Measurements from ENCODE around the gene MRPL24.

The MRPL24 gene

DNA sequence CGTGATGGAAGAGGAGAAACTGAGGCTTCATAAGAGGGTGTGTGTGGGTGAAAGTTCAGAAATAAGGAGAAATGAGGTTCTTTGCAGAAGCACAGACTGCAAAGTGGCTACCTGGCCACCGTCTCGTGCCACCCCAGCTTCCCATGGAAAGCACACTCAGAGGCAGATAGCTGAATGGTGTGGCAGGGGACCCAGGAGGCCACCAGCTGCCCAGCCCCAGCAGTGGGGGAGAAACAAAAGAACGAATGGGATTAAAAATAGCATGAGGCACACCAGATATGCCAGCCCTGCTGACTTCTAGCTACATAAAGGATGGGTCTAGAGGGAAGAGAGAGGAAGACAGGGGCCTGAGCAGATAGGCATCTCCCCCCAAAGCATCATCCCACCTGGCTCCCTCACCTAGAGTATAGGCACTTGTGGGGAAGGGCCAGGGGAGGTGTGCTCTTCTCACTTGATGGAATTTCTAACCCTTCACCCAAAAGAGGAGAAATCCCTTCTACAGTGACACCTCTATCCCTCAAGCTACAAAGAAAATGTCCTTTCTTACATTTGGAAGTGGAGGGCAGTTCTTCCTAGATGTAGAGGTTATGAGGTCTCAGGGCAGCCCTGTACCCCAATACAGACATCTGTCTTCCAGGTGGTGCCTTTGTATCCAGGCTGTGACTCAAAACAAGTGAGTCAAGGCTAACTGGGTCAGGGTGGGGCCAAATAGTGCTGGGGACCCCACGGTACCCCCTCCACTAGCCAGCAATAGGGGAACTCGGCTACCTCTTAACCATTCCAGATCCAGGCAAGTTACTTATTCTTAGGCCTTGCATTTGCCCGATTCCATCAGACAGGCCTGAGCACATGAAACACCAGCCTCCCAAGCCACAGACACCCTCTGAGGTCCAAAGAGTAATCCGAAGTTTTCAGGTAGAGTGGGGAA lies 7.1 kb upstream of the MRPL24 start (continued):
- no peak for TF ChIP-seq ZNF530 (tag by site-specific recombination; IDR thresholded peaks at IDR 0.05; ENCODE audit: low read depth)
- no peak for TF ChIP-seq ZNF561 (tag by site-specific recombination; IDR thresholded peaks at IDR 0.05; ENCODE audit: borderline replicate concordance)
- TF ChIP-seq ZNF514 (tag by site-specific recombination; IDR thresholded peaks at IDR 0.05) = no peak
- TF ChIP-seq ZNF626 (tag by site-specific recombination; IDR thresholded peaks at IDR 0.05) = no peak
- no peak for TF ChIP-seq HOXA7 (CRISPR knock-in tag; IDR thresholded peaks at IDR 0.05; ENCODE audit: borderline replicate concordance)
- no peak for TF ChIP-seq ZSCAN16 (tag by site-specific recombination; IDR thresholded peaks at IDR 0.05)
- TF ChIP-seq GFI1B (tag by site-specific recombination; IDR thresholded peaks at IDR 0.05) = no peak
- peak; percentile 13; the same call in 1 of the 2 replicates for TF ChIP-seq GLIS1 (tag by site-specific recombination; IDR thresholded peaks at IDR 0.05)
- TF ChIP-seq ZNF785 (tag by site-specific recombination; IDR thresholded peaks at IDR 0.05) = no peak
- no peak for TF ChIP-seq ZNF223 (tag by site-specific recombination; IDR thresholded peaks at IDR 0.05)
- no peak for TF ChIP-seq ZBTB48 (tag by site-specific recombination; IDR thresholded peaks at IDR 0.05)
- TF ChIP-seq GLI4 (tag by site-specific recombination; IDR thresholded peaks at IDR 0.05) = no peak
- no peak for TF ChIP-seq ZNF426 (tag by site-specific recombination; IDR thresholded peaks at IDR 0.05)
- no peak for TF ChIP-seq ZNF311 (tag by site-specific recombination; IDR thresholded peaks at IDR 0.05; ENCODE audit: borderline replicate concordance)
- no peak for TF ChIP-seq SP7 (tag by site-specific recombination; IDR thresholded peaks at IDR 0.05)
- TF ChIP-seq GLIS2 (tag by site-specific recombination; IDR thresholded peaks at IDR 0.05) = peak; percentile 22; the same call in 1 of the 2 replicates
- TF ChIP-seq ZNF169 (tag by site-specific recombination; IDR thresholded peaks at IDR 0.05) = no peak
- TF ChIP-seq, protein P1, sequence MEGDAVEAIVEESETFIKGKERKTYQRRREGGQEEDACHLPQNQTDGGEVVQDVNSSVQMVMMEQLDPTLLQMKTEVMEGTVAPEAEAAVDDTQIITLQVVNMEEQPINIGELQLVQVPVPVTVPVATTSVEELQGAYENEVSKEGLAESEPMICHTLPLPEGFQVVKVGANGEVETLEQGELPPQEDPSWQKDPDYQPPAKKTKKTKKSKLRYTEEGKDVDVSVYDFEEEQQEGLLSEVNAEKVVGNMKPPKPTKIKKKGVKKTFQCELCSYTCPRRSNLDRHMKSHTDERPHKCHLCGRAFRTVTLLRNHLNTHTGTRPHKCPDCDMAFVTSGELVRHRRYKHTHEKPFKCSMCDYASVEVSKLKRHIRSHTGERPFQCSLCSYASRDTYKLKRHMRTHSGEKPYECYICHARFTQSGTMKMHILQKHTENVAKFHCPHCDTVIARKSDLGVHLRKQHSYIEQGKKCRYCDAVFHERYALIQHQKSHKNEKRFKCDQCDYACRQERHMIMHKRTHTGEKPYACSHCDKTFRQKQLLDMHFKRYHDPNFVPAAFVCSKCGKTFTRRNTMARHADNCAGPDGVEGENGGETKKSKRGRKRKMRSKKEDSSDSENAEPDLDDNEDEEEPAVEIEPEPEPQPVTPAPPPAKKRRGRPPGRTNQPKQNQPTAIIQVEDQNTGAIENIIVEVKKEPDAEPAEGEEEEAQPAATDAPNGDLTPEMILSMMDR (tag by site-specific recombination; IDR thresholded peaks at IDR 0.05) = no peak
- TF ChIP-seq ZNF26 (tag by site-specific recombination; IDR thresholded peaks at IDR 0.05) = no peak
- no peak for TF ChIP-seq ZFP41 (tag by site-specific recombination; IDR thresholded peaks at IDR 0.05; ENCODE audit: borderline replicate concordance)

DNA sequence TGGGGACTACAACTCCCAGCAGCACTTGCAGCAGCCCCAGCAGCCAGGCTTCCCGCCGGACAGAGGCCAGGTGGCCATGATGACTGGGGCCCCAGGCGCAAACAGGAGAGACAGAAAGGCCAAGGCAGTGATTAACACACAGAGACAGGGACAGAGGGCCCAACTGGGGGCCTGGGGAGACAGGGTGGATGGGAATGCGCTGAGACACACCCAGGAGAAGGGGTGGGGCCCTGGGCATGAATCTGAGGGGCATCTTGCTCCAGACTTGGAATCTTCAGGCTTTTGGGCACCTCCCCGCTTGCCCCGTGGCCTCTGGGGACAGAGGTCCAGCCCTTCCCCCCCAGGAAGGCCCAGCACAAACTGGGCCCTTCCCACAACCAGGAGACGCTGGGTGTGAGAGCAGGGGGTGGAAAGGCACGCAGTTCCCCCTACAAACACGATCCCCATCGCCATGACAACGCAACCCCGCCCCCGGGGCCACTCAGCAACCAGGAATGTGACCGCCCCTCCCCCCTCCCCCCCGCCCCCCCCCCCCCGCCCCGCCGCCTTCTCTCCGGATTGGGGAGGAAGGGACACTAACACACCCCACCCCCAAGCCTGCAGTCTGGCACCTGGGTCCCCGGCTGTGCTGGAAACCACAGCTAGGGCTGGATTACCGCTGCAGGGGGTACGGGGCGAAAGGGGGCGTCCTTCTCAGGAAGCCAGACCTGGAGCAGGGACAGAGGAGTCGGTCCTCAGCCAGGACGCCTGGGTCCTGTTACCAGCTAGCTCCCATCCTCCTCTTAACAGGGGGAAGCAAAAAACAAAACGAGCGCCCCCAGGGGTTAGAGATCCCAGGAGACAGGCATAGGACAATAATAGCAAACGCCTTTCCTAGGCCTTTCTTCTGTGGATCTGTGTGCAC lies 6.1 kb upstream of the MRPL24 start:
- peaks cover 0 to 47% of the 10 kb centered on the region in 2 experiments; a peak in 1 of 3 replicates for H3K36me3 ChIP-seq (ENCODE audit: control insufficient read depth in 2 of 2, insufficient read depth in 1 of 2, low read length in 2 of 2)
- H3K4me1 ChIP-seq (ENCODE audit: control insufficient read depth, insufficient read depth, low read length) = peaks cover 11% of the 10 kb centered on the region; the same call in 1 of the 2 replicates
- no peak for TF ChIP-seq ZNF19 (tag by site-specific recombination; IDR thresholded peaks at IDR 0.05; ENCODE audit: low read depth)
- no peak for TF ChIP-seq ZBTB1 (tag by site-specific recombination; IDR thresholded peaks at IDR 0.05)
- no peak for TF ChIP-seq ZNF184 (tag by site-specific recombination; IDR thresholded peaks at IDR 0.05)
- TF ChIP-seq ZNF544 (tag by site-specific recombination; IDR thresholded peaks at IDR 0.05) = no peak
- TF ChIP-seq ZFP3 (tag by site-specific recombination; IDR thresholded peaks at IDR 0.05; ENCODE audit: low read depth) = no peak
- TF ChIP-seq ZNF350 (tag by site-specific recombination; IDR thresholded peaks at IDR 0.05) = no peak
- TF ChIP-seq, protein P2, sequence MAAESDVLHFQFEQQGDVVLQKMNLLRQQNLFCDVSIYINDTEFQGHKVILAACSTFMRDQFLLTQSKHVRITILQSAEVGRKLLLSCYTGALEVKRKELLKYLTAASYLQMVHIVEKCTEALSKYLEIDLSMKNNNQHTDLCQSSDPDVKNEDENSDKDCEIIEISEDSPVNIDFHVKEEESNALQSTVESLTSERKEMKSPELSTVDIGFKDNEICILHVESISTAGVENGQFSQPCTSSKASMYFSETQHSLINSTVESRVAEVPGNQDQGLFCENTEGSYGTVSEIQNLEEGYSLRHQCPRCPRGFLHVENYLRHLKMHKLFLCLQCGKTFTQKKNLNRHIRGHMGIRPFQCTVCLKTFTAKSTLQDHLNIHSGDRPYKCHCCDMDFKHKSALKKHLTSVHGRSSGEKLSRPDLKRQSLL (tag by site-specific recombination; IDR thresholded peaks at IDR 0.05) = no peak
- TF ChIP-seq ZEB2 (tag by site-specific recombination; IDR thresholded peaks at IDR 0.05) = peak; percentile 10; the same call in 1 of the 2 replicates
- TF ChIP-seq PBX3 (CRISPR knock-in tag; IDR thresholded peaks at IDR 0.05) = no peak
- 0 out of 2 replicates have a peak, but pooled peaks have one; percentile 12 for TF ChIP-seq FEZF1 (tag by site-specific recombination; IDR thresholded peaks at IDR 0.05)

More for the DNA sequence above, 6.1 kb upstream of the MRPL24 start:
- peak overlapping the region; percentile 51 for H3K4me3 ChIP-seq (ENCODE audit: low read depth, low read length)
- H3K9me3 ChIP-seq (ENCODE audit: control insufficient read depth, insufficient read depth, low read depth, low read length) = no peaks in the 10 kb centered on the region
- H3K27ac ChIP-seq (ENCODE audit: extremely low read depth, low read depth, low read length) = peak overlapping the region; percentile 95
- ChIA-PET CTCF (interaction anchor here (0.7 to 1.9 kb wide), 7 partner anchors 12 to 113 kb away, joined by 3 to 19 read pairs (median 5); partner anchors contain the start of genes METTL25B and NTRK1), POLR2A (interaction anchor here (0.5 to 3.1 kb wide), 10 partner anchors 9 to 120 kb away, joined by 3 to 24 read pairs (median 5); partner anchors contain the start of genes ISG20L2, METTL25B and PRCC)

Measured in HEK293 (cell line).